ENCODE results near the gene DAPK2.

Gene DAPK2

GRCh38 chr15:64037966-64038365, 8.3 kb downstream of the DAPK2 start:
- Histone ChIP-seq H3K4me2 (ENCODE audit: low read depth, low read length, poor library complexity, severe bottlenecking) (no peak overlapping the region), H3K36me3 (ENCODE audit: insufficient read depth, low read length) (no peaks in the 10 kb centered on the region), H3K27me3 (ENCODE audit: insufficient read depth, low read length, poor library complexity, severe bottlenecking) (no peaks in the 10 kb centered on the region), H3K9me3 (ENCODE audit: insufficient read depth, low read depth, low read length) (no peaks in the 10 kb centered on the region), H3K4me3 (ENCODE audit: low read length, poor library complexity, severe bottlenecking) (no peak overlapping the region), H3K9me2 (replicated peaks; ENCODE audit: low read depth, low read length) (no peaks in the 10 kb centered on the region), H3K9ac (ENCODE audit: low read depth, low read length, poor library complexity, severe bottlenecking) (no peak overlapping the region), H3K79me2 (ENCODE audit: insufficient read depth, low read length) (no peaks in the 10 kb centered on the region), H3F3A (ENCODE audit: low read depth) (no peaks in the 10 kb centered on the region), H3K4me1 (ENCODE audit: insufficient read depth, low read length, poor library complexity, severe bottlenecking) (no peaks in the 10 kb centered on the region), H4K20me1 (ENCODE audit: insufficient read depth, low read length, poor library complexity, severe bottlenecking) (no peaks in the 10 kb centered on the region), H2AFZ (ENCODE audit: low read length) (no peak overlapping the region)
- no peak for TF ChIP-seq CTCF (conservative IDR thresholded peaks at IDR 0.05; ENCODE audit: low read length)
- no peak for TF ChIP-seq EZH2phosphoT487 (IDR thresholded peaks at IDR 0.05; ENCODE audit: borderline replicate concordance)

- no peaks in the 10 kb centered on the region for H3K79me2 ChIP-seq (ENCODE audit: insufficient read depth, low read length)
- no peaks in the 10 kb centered on the region for H3K36me3 ChIP-seq (ENCODE audit: insufficient read depth, low read length)
- no peaks in the 10 kb centered on the region for H3F3A ChIP-seq (ENCODE audit: low read depth)
- no peaks in the 10 kb centered on the region for H3K27me3 ChIP-seq (ENCODE audit: insufficient read depth, low read length, poor library complexity, severe bottlenecking)
- H3K9me3 ChIP-seq (ENCODE audit: insufficient read depth, low read depth, low read length) = no peaks in the 10 kb centered on the region
- no peaks in the 10 kb centered on the region for H3K4me1 ChIP-seq (ENCODE audit: insufficient read depth, low read length, poor library complexity, severe bottlenecking)
- H4K20me1 ChIP-seq (ENCODE audit: insufficient read depth, low read length, poor library complexity, severe bottlenecking) = no peaks in the 10 kb centered on the region
- H2AFZ ChIP-seq (ENCODE audit: low read length) = no peak overlapping the region
- H3K9me2 ChIP-seq (replicated peaks; ENCODE audit: low read depth, low read length) = no peaks in the 10 kb centered on the region
- H3K4me2 ChIP-seq (ENCODE audit: low read depth, low read length, poor library complexity, severe bottlenecking) = no peak overlapping the region
- TF ChIP-seq EZH2phosphoT487 (IDR thresholded peaks at IDR 0.05; ENCODE audit: borderline replicate concordance) (no peak), CTCF (conservative IDR thresholded peaks at IDR 0.05; ENCODE audit: low read length) (no peak)
- H3K4me3 ChIP-seq (ENCODE audit: low read length, poor library complexity, severe bottlenecking) = no peak overlapping the region
- H3K9ac ChIP-seq (ENCODE audit: low read depth, low read length, poor library complexity, severe bottlenecking) = no peak overlapping the region
Observed at GRCh38 chr15:64037116-64037515, 9.2 kb downstream of the DAPK2 start.

DNA sequence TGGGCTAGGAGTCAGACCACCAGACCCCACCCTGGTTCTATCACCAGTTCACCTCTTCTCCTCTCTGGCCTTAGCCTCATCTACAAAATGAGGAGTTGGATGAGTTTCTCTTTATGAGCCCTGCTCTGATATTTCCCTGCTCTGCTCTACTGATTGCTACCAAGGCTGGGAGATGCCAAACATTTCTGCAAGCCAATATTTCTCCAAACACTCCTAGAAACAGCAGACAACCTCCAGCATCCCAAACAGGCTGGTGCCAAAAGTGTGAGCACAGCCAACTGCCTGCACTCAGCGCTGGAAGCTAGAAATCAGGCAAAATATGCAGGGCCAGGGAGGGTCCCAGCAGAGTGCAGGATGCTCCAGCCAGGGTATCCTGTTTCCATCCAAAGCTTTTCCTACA, 10.8 kb downstream of the DAPK2 start:
- Histone ChIP-seq H3K79me2 (ENCODE audit: insufficient read depth, low read length) (no peaks in the 10 kb centered on the region), H3K27me3 (ENCODE audit: insufficient read depth, low read length, poor library complexity, severe bottlenecking) (no peaks in the 10 kb centered on the region), H4K20me1 (ENCODE audit: insufficient read depth, low read length, poor library complexity, severe bottlenecking) (no peaks in the 10 kb centered on the region), H3K4me1 (ENCODE audit: insufficient read depth, low read length, poor library complexity, severe bottlenecking) (no peaks in the 10 kb centered on the region), H3K4me3 (ENCODE audit: low read length, poor library complexity, severe bottlenecking) (no peak overlapping the region), H3K9ac (ENCODE audit: low read depth, low read length, poor library complexity, severe bottlenecking) (no peak overlapping the region), H3F3A (ENCODE audit: low read depth) (no peaks in the 10 kb centered on the region), H3K9me3 (ENCODE audit: insufficient read depth, low read depth, low read length) (no peaks in the 10 kb centered on the region), H3K4me2 (ENCODE audit: low read depth, low read length, poor library complexity, severe bottlenecking) (no peak overlapping the region), H3K36me3 (ENCODE audit: insufficient read depth, low read length) (no peaks in the 10 kb centered on the region), H2AFZ (ENCODE audit: low read length) (no peak overlapping the region), H3K9me2 (replicated peaks; ENCODE audit: low read depth, low read length) (no peaks in the 10 kb centered on the region)
- no peak for TF ChIP-seq EZH2phosphoT487 (IDR thresholded peaks at IDR 0.05; ENCODE audit: borderline replicate concordance)
- TF ChIP-seq CTCF (conservative IDR thresholded peaks at IDR 0.05; ENCODE audit: low read length) = no peak

Data from Loucy (cell line).